ELF-1 (cell line): ENCODE results near the gene FGF14.
"Not testable (repeated sequence)": the region's sequence is repeated elsewhere in the genome, so short reads cannot be mapped to it uniquely, and the experiment has no call there.

Experiments
- DNase-seq: peaks from one replicate; pipeline ENCODE4 v3.0.0-alpha.2; 2016; ENCODE audit warnings: low read depth, low spot score

Gene FGF14

GRCh38 chr13:102195566-102196462, 206.0 kb downstream of the FGF14 start:
- DNase-seq: no peak

DNA sequence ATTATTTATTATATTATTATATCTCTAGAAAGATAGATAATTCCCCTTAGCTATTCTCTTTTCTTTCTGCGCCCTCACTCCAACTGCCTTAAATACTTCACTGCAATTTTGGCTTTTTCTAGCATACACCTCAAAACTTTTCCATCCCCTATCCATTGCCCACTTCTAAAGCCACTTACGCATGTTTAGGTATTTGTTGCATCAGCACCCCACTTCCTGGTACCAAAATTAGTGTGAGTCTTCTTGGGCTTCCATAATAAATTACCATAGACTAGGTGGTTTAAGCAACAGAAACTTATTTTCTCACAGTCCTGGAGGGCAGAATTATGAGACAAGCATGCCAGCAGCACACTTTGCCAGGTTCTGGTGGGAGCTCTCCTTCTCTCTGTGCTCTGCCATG, 209.0 kb downstream of the FGF14 start:
- no peak for DNase-seq

DNA sequence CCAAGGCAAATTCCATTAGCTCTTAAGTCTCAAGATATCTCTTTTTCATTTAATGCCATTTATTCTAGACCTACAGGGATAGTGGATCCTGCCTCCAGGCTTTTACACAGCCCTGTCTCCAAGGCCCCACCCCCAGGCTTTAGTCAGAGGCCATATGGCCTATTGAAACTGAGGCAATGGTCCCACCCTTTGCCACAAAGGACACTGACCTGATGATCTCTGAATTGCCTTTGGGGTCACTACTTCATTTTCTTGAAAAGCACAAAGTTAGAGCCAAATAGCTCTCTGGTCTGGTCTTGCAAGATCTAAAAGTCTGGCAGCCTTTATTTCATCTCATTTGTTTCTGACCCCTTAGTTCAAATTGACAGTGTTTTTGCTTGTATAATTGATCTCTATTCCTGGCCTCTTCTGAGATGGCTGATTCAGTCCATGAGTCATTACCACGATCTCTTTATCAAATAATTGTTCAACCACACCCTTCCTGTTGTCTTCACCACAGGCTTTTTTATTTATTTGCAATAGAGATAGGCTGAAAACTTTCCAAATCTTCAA, 209.8 kb downstream of the FGF14 start:
- no peak for DNase-seq

DNA sequence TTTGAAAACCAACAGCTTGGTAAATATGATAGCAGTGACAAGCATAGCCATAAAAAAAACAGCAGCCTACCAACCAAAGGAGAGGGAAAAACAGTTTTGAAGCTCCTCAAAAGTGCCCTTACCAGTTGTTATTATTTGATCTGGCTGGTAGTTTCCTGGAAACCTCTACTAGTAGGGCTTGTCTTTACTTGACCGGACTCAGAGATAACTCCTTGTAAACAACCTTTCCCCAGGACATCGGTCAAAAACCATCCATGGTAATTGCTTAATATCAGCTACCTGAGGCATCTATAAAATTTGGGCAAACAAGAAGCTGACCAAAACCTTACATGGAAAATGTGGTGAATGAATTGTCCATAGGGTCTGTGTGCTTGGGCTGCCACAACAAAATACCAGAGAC, 210.9 kb downstream of the FGF14 start:
- DNase-seq: no peak

DNA sequence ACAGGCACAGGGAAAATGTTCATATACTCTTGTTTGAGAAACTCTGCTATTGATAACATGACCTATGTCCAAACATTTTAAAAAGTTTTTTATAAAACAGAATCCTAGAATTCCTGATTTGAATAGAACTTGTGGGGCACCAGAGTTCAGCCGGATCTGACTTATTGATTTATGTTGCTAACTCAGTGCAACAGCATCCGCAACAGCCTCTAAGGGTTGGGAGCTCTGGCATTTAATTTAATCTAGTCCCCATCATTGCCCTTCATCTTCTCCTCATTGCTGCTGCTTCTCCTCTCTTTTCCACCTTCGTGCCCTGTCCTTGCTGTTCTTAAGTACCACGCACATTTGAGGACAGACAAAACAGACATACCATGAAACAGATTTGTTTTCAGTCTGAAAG, 214.5 kb downstream of the FGF14 start:
- DNase-seq: no peak

DNA sequence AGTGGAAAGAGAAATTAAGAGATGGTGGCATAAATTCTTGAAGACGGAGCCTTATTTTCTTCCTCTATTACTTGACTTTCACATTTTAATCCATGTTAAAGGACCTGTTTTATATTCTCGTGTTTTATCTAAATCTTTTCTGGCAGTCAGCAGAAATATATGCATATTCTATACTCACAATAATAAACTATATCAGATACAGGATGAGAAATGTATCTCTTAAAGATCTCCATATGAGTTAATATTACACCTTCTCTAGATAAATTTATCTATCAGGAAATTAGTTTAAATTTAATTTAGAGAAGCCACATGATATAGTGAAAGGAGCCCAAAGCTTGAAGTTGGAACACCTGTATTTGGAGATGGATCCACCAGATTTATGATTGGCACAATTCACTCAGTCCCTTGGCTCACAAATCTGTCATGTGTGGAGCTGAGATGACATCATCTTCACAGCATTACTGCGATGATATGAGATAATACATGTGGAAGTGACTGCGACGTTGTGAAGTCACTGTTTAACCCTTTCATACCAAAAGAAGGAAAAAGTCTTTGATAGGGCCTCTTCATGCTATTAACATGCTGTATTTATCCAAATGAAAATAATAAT, 216.4 kb downstream of the FGF14 start:
- DNase-seq: no peak

DNA sequence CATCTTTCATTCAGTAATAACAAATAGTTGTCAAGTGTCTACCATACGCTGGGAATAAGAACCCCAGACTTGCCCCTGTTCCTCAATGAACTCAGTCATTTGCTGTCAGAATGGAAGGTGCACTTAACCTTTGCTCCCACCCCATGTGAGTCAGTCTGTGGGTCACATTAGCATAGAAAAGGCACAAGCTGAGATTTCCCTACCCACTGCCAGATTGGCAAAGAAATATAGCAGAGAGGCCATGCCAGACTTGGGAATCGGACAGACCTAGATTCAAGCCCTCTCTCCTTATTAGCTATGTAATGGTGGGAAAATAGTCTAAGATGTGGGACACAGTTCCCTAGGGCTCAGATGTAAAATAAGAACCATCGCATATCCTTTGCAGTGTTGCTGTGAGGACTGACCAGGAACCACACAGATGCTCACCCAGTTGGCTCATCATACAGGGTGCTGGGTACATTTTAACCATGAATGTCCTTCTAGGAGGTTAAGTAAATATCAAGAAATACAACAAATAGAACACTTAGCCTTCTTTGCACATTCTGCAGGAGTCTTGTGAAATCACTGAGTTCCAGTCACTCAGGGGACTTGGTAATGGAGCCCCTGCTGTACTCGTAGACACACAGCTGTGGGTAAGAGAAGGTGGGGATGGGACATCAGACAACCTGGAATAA, 218.2 kb downstream of the FGF14 start:
- DNase-seq: no peak

DNA sequence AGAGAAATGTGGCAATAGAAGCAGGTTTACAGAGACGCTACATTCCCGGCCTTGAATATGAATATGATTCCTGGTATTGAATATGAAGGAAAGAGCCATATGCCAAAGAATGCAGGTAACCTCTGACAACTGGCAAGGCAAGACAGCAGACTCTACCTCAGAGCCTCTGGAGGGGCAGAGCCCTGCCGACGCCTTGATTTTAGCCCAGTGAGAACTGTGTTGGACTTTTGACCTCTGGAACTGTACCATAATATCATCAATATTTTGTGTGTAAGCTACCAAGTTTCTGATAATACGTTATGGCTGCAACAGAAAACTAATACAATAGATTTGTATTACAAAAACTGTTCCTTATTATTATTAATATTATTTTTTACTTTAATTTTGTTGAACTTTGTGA, 219.7 kb downstream of the FGF14 start:
- no peak for DNase-seq

DNA sequence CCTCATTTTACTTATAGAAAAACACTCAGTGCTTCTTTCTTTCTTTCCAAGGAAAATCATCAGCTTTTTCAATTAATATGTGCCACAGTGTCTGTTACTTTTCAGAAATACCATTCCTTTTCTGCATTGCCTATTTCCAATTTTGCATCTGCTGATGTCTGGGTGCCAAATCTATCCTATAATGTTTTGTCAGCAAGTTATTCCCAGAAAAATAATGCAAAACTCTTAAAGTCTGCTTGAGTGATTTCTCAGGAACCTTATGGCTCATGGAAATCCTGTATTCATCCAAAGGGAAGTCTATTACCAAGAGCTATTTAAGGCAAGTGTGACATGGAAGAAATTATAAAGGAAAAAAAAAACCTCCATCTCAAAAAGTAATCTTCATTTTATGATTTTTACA, 224.4 kb downstream of the FGF14 start:
- DNase-seq: no peak

- DNase-seq: no peak
These were observed 225.0 kb downstream of the FGF14 start for GRCh38 chr13:102176846-102177245.

DNA sequence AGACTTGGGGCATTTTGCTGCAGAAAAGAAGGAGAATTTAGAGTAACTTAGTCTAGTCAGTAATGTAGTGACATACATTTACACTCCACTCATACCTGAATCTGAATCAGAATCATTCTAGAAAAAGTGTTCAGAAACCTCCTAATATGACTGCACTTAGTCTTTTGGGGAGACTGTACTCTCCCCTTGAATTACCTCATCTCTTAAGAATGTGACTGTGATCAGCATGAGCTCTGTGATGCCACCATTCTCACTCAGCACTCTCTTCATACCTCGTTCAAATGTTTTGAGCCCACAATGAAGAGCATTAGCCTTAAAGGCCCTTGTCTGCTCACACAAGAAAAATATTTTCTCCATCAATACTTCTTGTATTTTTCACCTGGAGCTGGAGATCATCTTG, 229.4 kb downstream of the FGF14 start:
- DNase-seq: no peak

DNA sequence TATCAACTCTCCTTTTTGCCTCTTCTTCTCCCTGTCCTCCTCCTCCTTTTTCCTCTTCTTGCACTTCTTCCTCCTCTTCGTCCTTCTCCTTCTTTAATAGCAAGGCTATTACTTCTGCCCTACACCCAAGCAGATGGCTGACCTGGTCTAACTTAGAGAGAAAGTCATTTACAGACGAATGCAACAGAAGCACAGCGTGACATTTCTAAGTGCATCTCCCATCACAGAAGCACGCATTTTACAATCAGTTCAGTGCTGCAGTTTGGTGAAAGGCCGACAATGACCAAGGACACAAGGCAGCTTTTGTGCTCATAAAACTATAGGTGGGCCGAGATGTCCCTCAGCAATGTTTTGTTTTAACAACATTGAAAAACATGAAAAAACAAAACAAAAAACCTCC, 231.5 kb downstream of the FGF14 start:
- no peak for DNase-seq

DNA sequence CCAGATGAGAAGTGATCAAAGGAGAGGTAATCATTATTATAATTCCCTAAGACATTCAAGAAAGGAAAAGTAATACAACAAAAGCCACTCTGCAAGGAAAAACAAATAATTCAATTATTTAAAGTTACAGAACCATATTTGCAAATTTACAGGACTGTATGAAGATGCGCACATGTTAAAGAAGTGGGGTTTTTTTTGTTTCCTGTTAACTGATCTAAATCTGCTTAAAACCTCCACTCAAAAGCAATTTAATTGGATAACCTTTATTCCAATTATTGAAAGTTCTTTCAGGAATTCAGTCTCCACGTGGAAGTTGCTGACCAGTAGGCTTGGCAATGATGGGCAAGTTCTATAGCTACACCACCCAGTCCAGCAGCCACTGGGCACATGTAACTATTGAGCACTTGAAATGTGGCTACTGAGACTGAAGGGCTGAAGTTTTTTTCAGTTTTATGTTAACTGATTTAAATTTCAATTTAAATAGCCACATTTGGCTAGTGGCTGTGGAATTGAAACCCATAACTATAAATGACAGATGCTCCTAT, 232.3 kb downstream of the FGF14 start:
- no peak for DNase-seq

DNA sequence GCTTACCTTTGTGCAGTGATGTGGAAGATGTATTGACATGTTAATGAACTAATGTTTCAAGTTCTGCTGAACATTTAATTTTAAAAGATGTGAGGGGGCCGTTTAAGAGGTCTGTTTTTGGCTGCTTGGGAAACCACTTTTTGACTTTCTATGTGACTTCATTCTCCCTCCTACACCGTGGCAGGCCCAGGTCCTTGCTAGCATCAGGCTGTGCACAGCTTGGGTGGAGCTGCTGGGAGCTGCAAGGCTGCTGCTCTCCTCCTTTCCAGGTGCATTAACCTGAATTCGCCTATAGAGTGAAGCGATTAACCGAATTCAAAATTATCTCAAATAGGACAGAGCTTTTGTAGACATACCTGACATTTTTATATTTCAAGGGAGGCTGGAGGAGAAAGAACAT, 249.1 kb downstream of the FGF14 start:
- DNase-seq: no peak

DNA sequence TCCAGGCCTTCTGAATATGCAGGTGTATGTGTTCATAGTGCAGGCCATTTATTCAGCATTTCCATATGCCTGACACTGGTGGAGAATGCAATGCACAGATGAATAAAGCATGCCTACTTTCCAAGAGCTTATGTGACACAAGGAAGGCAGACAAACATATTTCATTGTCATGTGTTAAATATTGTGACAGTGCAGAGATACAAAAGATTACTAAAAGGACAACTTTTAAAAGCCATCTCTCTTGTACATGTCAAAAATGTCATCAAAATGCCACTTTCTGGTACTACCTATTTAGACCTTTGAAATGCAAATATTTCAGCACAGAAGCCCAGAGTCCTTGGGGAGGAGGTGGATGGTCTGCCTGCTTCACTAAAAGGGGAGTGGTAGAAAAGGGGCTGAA, 254.5 kb downstream of the FGF14 start:
- DNase-seq: no peak

DNA sequence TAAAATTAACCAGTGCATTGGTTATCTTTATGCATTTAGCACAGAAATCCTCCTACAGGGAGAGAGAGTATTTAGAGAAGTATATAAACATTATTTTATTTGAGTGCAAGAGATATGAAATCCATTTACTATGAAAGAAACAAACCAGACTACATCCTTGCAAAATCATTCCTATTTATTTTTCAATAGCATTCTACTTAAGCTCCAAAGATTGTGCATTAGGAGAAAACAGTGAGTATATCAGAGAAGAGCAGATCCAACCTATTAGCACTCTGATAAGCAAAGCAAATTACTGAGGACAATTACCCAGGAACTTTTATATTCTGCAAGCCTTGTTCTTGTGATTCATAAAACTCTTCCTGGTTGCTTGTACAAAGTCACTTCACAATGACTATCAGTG, 256.1 kb downstream of the FGF14 start:
- DNase-seq: no peak

DNA sequence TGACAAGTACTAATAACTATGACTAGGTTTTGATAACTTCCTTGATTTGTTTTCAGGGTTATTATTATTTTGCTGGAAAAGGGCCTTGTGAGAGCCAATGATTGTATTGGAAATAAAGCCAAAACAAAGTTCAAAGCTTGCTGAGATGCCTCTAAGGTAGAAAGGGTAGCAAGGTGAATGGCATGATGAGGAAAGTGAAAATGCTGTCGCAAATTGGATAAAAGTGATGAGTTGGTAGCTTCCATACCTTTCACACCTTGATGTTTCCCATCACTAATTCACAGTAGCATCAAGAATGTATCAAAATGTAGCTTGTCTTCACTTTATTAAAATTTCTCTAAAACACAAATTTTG, 259.4 kb downstream of the FGF14 start:
- no peak for DNase-seq

DNA sequence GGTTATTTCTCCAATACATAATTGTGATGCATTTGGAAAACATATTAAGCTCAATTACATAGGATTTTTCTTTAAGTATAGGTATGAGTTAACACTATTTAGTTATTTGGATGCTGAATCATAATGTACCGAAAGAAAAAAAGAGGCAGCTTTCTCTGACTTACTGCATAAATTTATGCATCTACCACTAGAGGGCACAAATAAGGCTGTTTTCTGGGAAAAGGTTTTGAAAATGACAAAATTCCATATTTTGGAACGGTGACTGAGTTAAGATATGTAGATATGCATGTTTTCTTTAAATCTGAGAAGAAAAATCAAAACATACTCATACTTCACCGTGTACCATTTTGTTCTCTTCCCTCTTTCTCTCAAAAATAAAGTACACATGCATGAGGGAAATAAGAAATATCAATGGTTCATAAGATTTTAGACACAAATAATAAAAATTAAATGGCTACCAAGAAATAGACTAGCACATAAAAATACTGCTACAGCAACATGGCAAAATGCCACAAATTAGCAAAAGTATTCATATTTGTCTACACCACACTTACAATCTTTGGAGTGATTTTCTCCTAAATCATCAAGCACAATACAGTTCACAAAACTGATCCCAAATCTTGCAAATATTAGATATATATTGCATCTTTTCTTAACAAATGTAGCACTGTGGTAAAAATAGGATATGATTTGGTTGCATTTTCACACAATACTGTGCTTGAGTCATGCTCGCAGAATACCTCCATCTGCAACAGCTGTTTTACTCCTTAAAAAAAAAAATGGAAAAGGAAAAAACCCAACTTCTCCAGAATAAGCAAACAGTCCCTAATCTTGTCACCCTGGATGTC, 260.0 kb downstream of the FGF14 start:
- no peak for DNase-seq

- no peak for DNase-seq
These were observed 262.2 kb downstream of the FGF14 start for GRCh38 chr13:102139626-102140025.

DNA sequence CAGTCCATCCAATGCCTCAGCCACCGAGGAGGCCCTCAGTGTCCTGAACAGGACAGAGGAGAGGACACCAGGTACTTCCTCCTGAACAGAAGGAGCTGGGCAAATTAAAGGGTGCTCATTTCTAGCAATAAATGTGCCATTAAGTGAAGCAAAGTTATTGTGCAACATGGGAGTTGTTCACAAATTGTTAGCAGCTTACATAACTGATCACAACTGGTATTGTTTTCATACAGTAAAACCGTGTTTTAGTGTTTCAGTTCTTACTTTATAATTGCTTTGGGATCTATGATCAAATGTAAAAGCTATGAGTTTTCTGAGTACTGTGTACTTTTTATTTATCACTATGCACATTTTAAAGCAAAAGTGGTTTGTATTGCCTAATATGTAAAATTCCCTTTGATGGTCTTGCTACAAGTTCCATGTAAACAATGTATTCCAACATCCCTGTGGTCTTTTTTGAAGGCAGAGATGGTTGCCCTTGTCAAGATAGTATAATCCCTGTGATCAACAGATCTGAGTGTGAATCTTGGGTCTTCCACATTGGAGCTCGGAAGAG, 263.1 kb downstream of the FGF14 start:
- DNase-seq: no peak

- DNase-seq: not testable (repeated sequence)
These were observed 263.9 kb downstream of the FGF14 start for GRCh38 chr13:102137904-102138303.
